K562 (cell line): ENCODE results near the gene ANKRD13C. TPM values are rescaled to one million over a fixed set of nuclear protein-coding genes. Genes with fewer than 3 reads are reported as not detected.

Experiments used
- CREM ChIP-seq: IDR thresholded peaks from 2 replicates; pipeline ENCODE4 v1.6.1; 2014; ENCODE audit warnings: antibody characterized with exemption, low read depth
- polyA plus RNA-seq, 8 experiments: library from polyadenylated mRNA; depleted of rRNA in 4 of 8; stranded (reverse) in 5 of 8; unstranded in 3 of 8; fragments of >200 nt; fragmentation: Nextera tagmentation in 2 of 8; fragmentation: Illumina TruSeq in 1 of 8; extraction: Ambion mirVana in 2 of 8; extraction: Trizol in 1 of 8; gene quantifications; 2 replicates each; pipeline versions ENCODE4 v1.2.1 to v1.2.3, GENCODE V29; 2011 to 2014; ENCODE audit warnings: inconsistent platforms in 1 of 8, missing spikeins in 1 of 8
- total RNA-seq, 7 experiments: library from RNA; depleted of rRNA in 6 of 7; stranded (reverse); fragments of >200 nt in 6 of 7; fragmentation: Illumina TruSeq in 2 of 7; extraction: Trizol in 2 of 7; gene quantifications; 2 replicates each; pipeline versions ENCODE4 v1.2.1 to v1.2.3, GENCODE V29; 2011 to 2021; ENCODE audit warnings: low replicate concordance in 1 of 7

Gene ANKRD13C
- total and polyA plus RNA-seq, 9 of the 15 experiments (the other 6 are each of a cell fraction or from before 2014, with no cell fraction given): 3.4 to 22.8 (median 12.5) TPM

- no peak for TF ChIP-seq CREM
- TF ChIP-seq, all 486 proteins: peak for 0
These were observed 143.7 kb downstream of the ANKRD13C start (continued) for GRCh38 chr1:70210820-70211219.

Other genes with a start within 250 kb of the ANKRD13C start
- gene LRRC40, start 149.1 kb downstream of the ANKRD13C start, total RNA-seq (2014; rRNA removed): 14.4 and 16.1 TPM in 2 replicates
- gene LRRC40, start 149.1 kb downstream of the ANKRD13C start, total RNA-seq (2014; rRNA removed; fragmentation: Illumina TruSeq; extraction: Trizol): 30.9 and 34.2 TPM in 2 replicates
- gene LRRC40, start 149.1 kb downstream of the ANKRD13C start, total RNA-seq (2015; rRNA removed; fragmentation: Illumina TruSeq; extraction: Trizol): 27.1 and 31.4 TPM in 2 replicates
- 18.1 and 18.2 TPM in 2 replicates for gene LRRC40, start 149.1 kb downstream of the ANKRD13C start, total RNA-seq (2021)
- 24.9 and 33.7 TPM in 2 replicates for gene LRRC40, start 149.1 kb downstream of the ANKRD13C start, polyA plus RNA-seq (2011; rRNA removed)
- gene LRRC40, start 149.1 kb downstream of the ANKRD13C start, polyA plus RNA-seq (2014; fragmentation: Illumina TruSeq; extraction: Trizol): 23.3 and 28.5 TPM in 2 replicates
- 10 to 100 TPM; 32.2 to 36.2 TPM for gene LRRC40, start 149.1 kb downstream of the ANKRD13C start, polyA plus RNA-seq (2014; fragmentation: Nextera tagmentation; extraction: Ambion mirVana)
- gene LRRC40, start 149.1 kb downstream of the ANKRD13C start, polyA plus RNA-seq (2014; rRNA removed): 19.9 and 20.4 TPM in 2 replicates
- gene SRSF11, start 133.3 kb downstream of the ANKRD13C start, total RNA-seq (2014; rRNA removed): 133 and 148 TPM in 2 replicates
- 190 and 214 TPM in 2 replicates for gene SRSF11, start 133.3 kb downstream of the ANKRD13C start, total RNA-seq (2014; rRNA removed; fragmentation: Illumina TruSeq; extraction: Trizol)
- gene SRSF11, start 133.3 kb downstream of the ANKRD13C start, total RNA-seq (2015; rRNA removed; fragmentation: Illumina TruSeq; extraction: Trizol): 235 and 249 TPM in 2 replicates
- 143 and 159 TPM in 2 replicates for gene SRSF11, start 133.3 kb downstream of the ANKRD13C start, total RNA-seq (2021)
- gene SRSF11, start 133.3 kb downstream of the ANKRD13C start, polyA plus RNA-seq (2011; rRNA removed): 418 and 455 TPM in 2 replicates
- 200 and 253 TPM in 2 replicates for gene SRSF11, start 133.3 kb downstream of the ANKRD13C start, polyA plus RNA-seq (2014; fragmentation: Illumina TruSeq; extraction: Trizol)
- 10 to 100 TPM; 76.9 to 79.2 TPM for gene SRSF11, start 133.3 kb downstream of the ANKRD13C start, polyA plus RNA-seq (2014; fragmentation: Nextera tagmentation; extraction: Ambion mirVana)
- 203 and 243 TPM in 2 replicates for gene SRSF11, start 133.3 kb downstream of the ANKRD13C start, polyA plus RNA-seq (2014; rRNA removed)
- gene CTH, start 56.5 kb upstream of the ANKRD13C start, total RNA-seq (2014; rRNA removed): 17.3 and 17.4 TPM in 2 replicates
- 26.6 and 31.5 TPM in 2 replicates for gene CTH, start 56.5 kb upstream of the ANKRD13C start, total RNA-seq (2014; rRNA removed; fragmentation: Illumina TruSeq; extraction: Trizol)
- gene CTH, start 56.5 kb upstream of the ANKRD13C start, total RNA-seq (2015; rRNA removed; fragmentation: Illumina TruSeq; extraction: Trizol): 7.0 and 8.0 TPM in 2 replicates
- gene CTH, start 56.5 kb upstream of the ANKRD13C start, total RNA-seq (2021): 26.1 and 30.9 TPM in 2 replicates
- gene CTH, start 56.5 kb upstream of the ANKRD13C start, polyA plus RNA-seq (2011; rRNA removed): 26.9 and 29.9 TPM in 2 replicates
- gene CTH, start 56.5 kb upstream of the ANKRD13C start, polyA plus RNA-seq (2014; fragmentation: Illumina TruSeq; extraction: Trizol): 42.0 and 45.3 TPM in 2 replicates
- 10 to 100 TPM; 45.6 to 54.4 TPM for gene CTH, start 56.5 kb upstream of the ANKRD13C start, polyA plus RNA-seq (2014; fragmentation: Nextera tagmentation; extraction: Ambion mirVana)
- 34.6 and 36.0 TPM in 2 replicates for gene CTH, start 56.5 kb upstream of the ANKRD13C start, polyA plus RNA-seq (2014; rRNA removed)